Measurements from ENCODE around the gene HIPK3. TPM values are rescaled to one million over a fixed set of nuclear protein-coding genes. Genes with fewer than 3 reads are reported as not detected.

Gene HIPK3
- total RNA-seq, 1 donor from 2014 or later = 100 TPM

GRCh38 chr11:33323421-33323820 is 66.2 kb downstream of the HIPK3 start:
- no peak for TF ChIP-seq CTCF (IDR thresholded peaks at IDR 0.05; ENCODE audit: insufficient read depth, low read length, severe bottlenecking)
- H3K4me3 ChIP-seq (ENCODE audit: low read depth, low read length) = no peak overlapping the region
- no peaks in the 10 kb centered on the region for H3K36me3 ChIP-seq (ENCODE audit: control insufficient read depth, insufficient read depth, low read length)
- DNase-seq (ENCODE audit: low read depth) (no peak), FAIRE-seq (no peak)
- H3K27me3 ChIP-seq (ENCODE audit: control insufficient read depth, insufficient read depth, low read length) = no peaks in the 10 kb centered on the region

GRCh38 chr11:33324302-33324985 is 67.3 kb downstream of the HIPK3 start:
- FAIRE-seq (no peak), DNase-seq (ENCODE audit: low read depth) (no peak)
- Histone ChIP-seq H3K4me3 (ENCODE audit: low read depth, low read length) (no peak overlapping the region), H3K36me3 (ENCODE audit: control insufficient read depth, insufficient read depth, low read length) (no peaks in the 10 kb centered on the region), H3K27me3 (ENCODE audit: control insufficient read depth, insufficient read depth, low read length) (no peaks in the 10 kb centered on the region)
- TF ChIP-seq CTCF (IDR thresholded peaks at IDR 0.05; ENCODE audit: insufficient read depth, low read length, severe bottlenecking) = no peak

GRCh38 chr11:33325451-33325850 is 68.3 kb downstream of the HIPK3 start:
- H3K27me3 ChIP-seq (ENCODE audit: control insufficient read depth, insufficient read depth, low read length) = no peaks in the 10 kb centered on the region
- FAIRE-seq (no peak), DNase-seq (ENCODE audit: low read depth) (peak; percentile 27)
- no peak for TF ChIP-seq CTCF (IDR thresholded peaks at IDR 0.05; ENCODE audit: insufficient read depth, low read length, severe bottlenecking)
- no peaks in the 10 kb centered on the region for H3K36me3 ChIP-seq (ENCODE audit: control insufficient read depth, insufficient read depth, low read length)
- no peak overlapping the region for H3K4me3 ChIP-seq (ENCODE audit: low read depth, low read length)

- TF ChIP-seq CTCF (IDR thresholded peaks at IDR 0.05; ENCODE audit: insufficient read depth, low read length, severe bottlenecking) = peak; percentile 56
- Histone ChIP-seq H3K4me3 (ENCODE audit: low read depth, low read length) (no peak overlapping the region), H3K27me3 (ENCODE audit: control insufficient read depth, insufficient read depth, low read length) (no peaks in the 10 kb centered on the region), H3K36me3 (ENCODE audit: control insufficient read depth, insufficient read depth, low read length) (peaks cover 3% of the 10 kb centered on the region)
- FAIRE-seq = no peak
- DNase-seq (ENCODE audit: low read depth) = peak; percentile 74
Observed at GRCh38 chr11:33329705-33330329, 72.6 kb downstream of the HIPK3 start.

GRCh38 chr11:33333816-33334215 is 76.6 kb downstream of the HIPK3 start:
- H3K27me3 ChIP-seq (ENCODE audit: control insufficient read depth, insufficient read depth, low read length) = no peaks in the 10 kb centered on the region
- TF ChIP-seq CTCF (IDR thresholded peaks at IDR 0.05; ENCODE audit: insufficient read depth, low read length, severe bottlenecking) = no peak
- no peak for FAIRE-seq
- no peak for DNase-seq (ENCODE audit: low read depth)
- H3K36me3 ChIP-seq (ENCODE audit: control insufficient read depth, insufficient read depth, low read length) = peaks cover 3% of the 10 kb centered on the region
- H3K4me3 ChIP-seq (ENCODE audit: low read depth, low read length) = no peak overlapping the region
